Hematopoietic multipotent progenitor cell treated with erythropoietin and hydrocortisone succinate and interleukin-3 and kit ligand, for 17 days (in vitro differentiated cells): ENCODE results near the gene ATG101.

Source experiments
- DNase-seq: peaks from one replicate; pipeline ENCODE4 v3.0.0-alpha.2; 2015; ENCODE audit warnings: low spot score

ATG101 gene

GRCh38 chr12:52069327-52070184, at the start of gene ATG101:
Gene ATG101, plus strand, starts transcription at chr12:52069978. Its CDS starts 3,673 bp downstream, at chr12:52073651.
- DNase-seq, result peak; percentile 94

- DNase-seq, result no peak
These were observed 49.0 kb upstream of the ATG101 start for GRCh38 chr12:52020539-52021336.

- no peak for DNase-seq
These were observed 47.0 kb upstream of the ATG101 start for GRCh38 chr12:52022841-52023181.

- peak; percentile 88 for DNase-seq
These were observed 46.4 kb upstream of the ATG101 start for GRCh38 chr12:52023182-52023975.

- no peak for DNase-seq
These were observed 45.6 kb upstream of the ATG101 start for GRCh38 chr12:52023976-52024688.

- DNase-seq, result peak; percentile 26
These were observed 44.9 kb upstream of the ATG101 start for GRCh38 chr12:52024845-52025230.

- no peak for DNase-seq
These were observed 43.5 kb upstream of the ATG101 start for GRCh38 chr12:52026263-52026662.

GRCh38 chr12:52027085-52027843, 42.5 kb upstream of the ATG101 start:
- DNase-seq, result no peak

- no peak for DNase-seq
These were observed 40.1 kb upstream of the ATG101 start for GRCh38 chr12:52029685-52030084.

GRCh38 chr12:52032446-52032803, 37.4 kb upstream of the ATG101 start:
- DNase-seq, result no peak

GRCh38 chr12:52032804-52033445, 36.9 kb upstream of the ATG101 start:
- peak; percentile 74 for DNase-seq

- DNase-seq, result no peak
These were observed 36.2 kb upstream of the ATG101 start for GRCh38 chr12:52033446-52034140.

- no peak for DNase-seq
These were observed 34.6 kb upstream of the ATG101 start for GRCh38 chr12:52035190-52035589.

GRCh38 chr12:52035926-52036325, 33.9 kb upstream of the ATG101 start:
- DNase-seq, result no peak

GRCh38 chr12:52036587-52037171, 33.1 kb upstream of the ATG101 start:
- DNase-seq, result no peak

GRCh38 chr12:52037248-52037861, 32.4 kb upstream of the ATG101 start:
- no peak for DNase-seq

GRCh38 chr12:52038447-52038846, 31.3 kb upstream of the ATG101 start:
- no peak for DNase-seq

- DNase-seq, result no peak
These were observed 28.7 kb upstream of the ATG101 start for GRCh38 chr12:52041035-52041434.

- DNase-seq, result no peak
These were observed 28.1 kb upstream of the ATG101 start for GRCh38 chr12:52041695-52042123.
